ENCODE measurements around the gene FAM131B. TPM values are rescaled to one million over a fixed set of nuclear protein-coding genes. Genes with fewer than 3 reads are reported as not detected.

The FAM131B gene
- total RNA-seq, 1 experiment from 2014 or later: 2.2 TPM

GRCh38 chr7:143323653-143324052 lies 38.9 kb downstream of the FAM131B start:
- no peak for DNase-seq (ENCODE audit: low read depth)

GRCh38 chr7:143322760-143323633 lies 39.5 kb downstream of the FAM131B start:
- no peak for DNase-seq (ENCODE audit: low read depth)

- DNase-seq (ENCODE audit: low read depth): peak; percentile 28
These were observed 40.8 kb downstream of the FAM131B start for GRCh38 chr7:143321734-143322133.

- no peak for DNase-seq (ENCODE audit: low read depth)
These were observed 41.3 kb downstream of the FAM131B start for GRCh38 chr7:143321242-143321641.

GRCh38 chr7:143320620-143321019 lies 41.9 kb downstream of the FAM131B start:
- no peak for DNase-seq (ENCODE audit: low read depth)

GRCh38 chr7:143318661-143319060 lies 43.9 kb downstream of the FAM131B start:
- DNase-seq (ENCODE audit: low read depth): no peak

GRCh38 chr7:143316492-143316891 lies 46.0 kb downstream of the FAM131B start:
- DNase-seq (ENCODE audit: low read depth): no peak

- no peak for DNase-seq (ENCODE audit: low read depth)
These were observed 46.7 kb downstream of the FAM131B start, which contains the start of gene CLCN1 for GRCh38 chr7:143315776-143316175. CLCN1 (plus strand) TSS chr7:143316111; CDS start chr7:143316213, 102 bp downstream.

GRCh38 chr7:143314127-143314526 lies 48.4 kb downstream of the FAM131B start:
- no peak for DNase-seq (ENCODE audit: low read depth)

GRCh38 chr7:143308632-143309031 lies 53.9 kb downstream of the FAM131B start:
- no peak for DNase-seq (ENCODE audit: low read depth)

GRCh38 chr7:143305423-143306070 lies 57.0 kb downstream of the FAM131B start:
- DNase-seq (ENCODE audit: low read depth): peak; percentile 68

GRCh38 chr7:143304938-143305337 lies 57.6 kb downstream of the FAM131B start:
- DNase-seq (ENCODE audit: low read depth): no peak

- DNase-seq (ENCODE audit: low read depth): no peak
These were observed 58.8 kb downstream of the FAM131B start for GRCh38 chr7:143303733-143304132.

Other genes with a start within 250 kb of the FAM131B start
- gene PIP, start 230.6 kb downstream of the FAM131B start, total RNA-seq (2014; rRNA removed; shearing (Covaris generic)): not detected in 2 replicates
- gene TAS2R39, start 179.3 kb downstream of the FAM131B start, total RNA-seq (2014; rRNA removed; shearing (Covaris generic)): not detected in 2 replicates
- not detected in 2 replicates for gene TAS2R40, start 140.7 kb downstream of the FAM131B start, total RNA-seq (2014; rRNA removed; shearing (Covaris generic))
- 90.7 and 95.8 TPM in 2 replicates for gene GSTK1, start 99.3 kb downstream of the FAM131B start, total RNA-seq (2014; rRNA removed; shearing (Covaris generic))
- gene TMEM139, start 77.8 kb downstream of the FAM131B start, total RNA-seq (2014; rRNA removed; shearing (Covaris generic)): not detected in 2 replicates
- gene CASP2, start 74.4 kb downstream of the FAM131B start, total RNA-seq (2014; rRNA removed; shearing (Covaris generic)): 16.0 and 21.4 TPM in 2 replicates
- 0.23 TPM in 1 of 2 replicates, not detected in the other for gene CLCN1, start 46.6 kb downstream of the FAM131B start, total RNA-seq (2014; rRNA removed; shearing (Covaris generic))
- gene ZYX, start 18.6 kb upstream of the FAM131B start, total RNA-seq (2014; rRNA removed; shearing (Covaris generic)): 121 and 128 TPM in 2 replicates
- 0.09 TPM in 1 of 2 replicates, not detected in the other for gene EPHA1, start 46.1 kb upstream of the FAM131B start, total RNA-seq (2014; rRNA removed; shearing (Covaris generic))
- not detected in 2 replicates for gene TAS2R60, start 80.7 kb upstream of the FAM131B start, total RNA-seq (2014; rRNA removed; shearing (Covaris generic))
- not detected in 2 replicates for gene TAS2R41, start 115.2 kb upstream of the FAM131B start, total RNA-seq (2014; rRNA removed; shearing (Covaris generic))
- 0.65 TPM in 1 of 2 replicates, not detected in the other for gene CTAGE15, start 209.1 kb upstream of the FAM131B start, total RNA-seq (2014; rRNA removed; shearing (Covaris generic))